Kidney glomerular epithelial cell (primary cell): Measurements from ENCODE around the gene RRAD.

Source experiments
- DNase-seq: peaks from one replicate; lab custom pipeline; 2025; lab: John Stamatoyannopoulos, UW

Gene RRAD

DNA sequence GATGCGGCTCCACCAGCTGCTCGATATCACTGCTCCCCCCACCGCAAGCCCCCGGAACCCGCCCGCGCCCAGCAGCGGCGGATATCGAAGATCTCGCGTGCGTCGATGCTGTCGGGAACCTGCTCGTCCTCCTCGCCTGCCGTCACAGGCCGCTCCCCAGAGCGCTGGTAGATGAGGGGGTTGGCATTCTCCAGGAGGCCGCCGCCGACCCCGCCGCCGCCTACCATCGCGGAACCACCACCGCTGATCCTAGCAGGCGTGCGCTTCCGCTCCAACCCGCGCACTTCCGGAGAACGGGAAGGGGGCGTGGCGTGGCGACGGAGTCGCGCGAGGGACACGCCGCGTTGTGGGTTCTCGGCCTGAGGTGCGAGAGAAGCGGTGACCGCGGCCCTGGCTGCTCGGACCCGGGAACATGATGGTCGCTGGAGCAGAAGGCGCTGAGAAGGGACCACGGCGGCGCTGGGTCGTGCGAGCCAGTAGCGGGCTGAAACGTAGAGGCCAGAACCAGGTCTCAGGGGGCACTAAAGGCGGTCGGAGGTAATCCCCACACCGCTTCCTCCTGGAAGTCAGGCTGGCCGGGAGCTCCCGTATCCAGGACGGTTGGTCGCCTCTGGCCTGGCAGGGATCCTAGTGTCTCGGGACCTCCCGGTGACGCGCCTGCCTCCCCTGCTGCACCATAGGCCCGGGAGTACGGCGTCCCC is 9.0 kb upstream of the RRAD start, which contains the start of gene CIAO2B:
Gene CIAO2B (minus strand): TSS at position 265 of the 701 bp plus-strand sequence. CDS start 38 bp downstream, at position 227.
- DNase-seq = peak; percentile 53

DNA sequence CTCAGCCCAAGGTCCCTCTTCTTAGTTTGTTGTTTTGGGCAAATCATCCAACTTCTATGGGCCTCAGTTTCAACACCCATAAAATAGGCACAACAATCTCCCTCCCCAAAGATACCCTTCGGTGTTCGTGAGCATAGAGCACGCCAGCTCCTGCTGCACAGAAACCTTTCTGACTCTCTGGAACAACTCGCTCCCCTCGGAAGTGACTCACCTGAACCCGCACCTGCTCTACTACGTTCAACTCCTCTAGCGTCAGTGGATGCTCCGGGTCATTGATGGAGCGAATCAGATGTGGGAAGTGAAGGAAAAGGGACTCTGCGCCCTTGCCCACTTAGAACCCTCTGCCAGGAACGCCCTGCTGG is 8.4 kb upstream of the RRAD start:
- DNase-seq = peak; percentile 43

DNA sequence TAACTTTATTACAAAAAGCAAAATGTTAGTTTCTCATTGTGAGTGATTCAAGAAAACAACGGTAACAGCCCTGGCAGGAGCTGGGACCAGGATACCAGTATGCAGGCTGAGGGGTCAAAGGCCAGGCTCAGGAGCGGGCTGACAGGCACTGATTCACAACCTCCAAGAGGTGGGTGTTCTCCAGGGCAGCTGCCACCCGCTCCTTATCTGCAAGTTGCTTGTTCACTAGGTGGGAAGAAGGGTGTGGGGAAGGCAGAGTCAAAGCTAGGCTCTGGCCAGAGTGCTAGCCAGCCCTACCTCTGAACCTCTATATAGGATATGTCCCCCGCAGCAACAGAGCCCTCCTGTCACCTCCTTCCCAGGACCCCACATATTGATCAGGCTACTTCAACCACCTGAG is 6.7 kb upstream of the RRAD start:
- DNase-seq = no peak

DNA sequence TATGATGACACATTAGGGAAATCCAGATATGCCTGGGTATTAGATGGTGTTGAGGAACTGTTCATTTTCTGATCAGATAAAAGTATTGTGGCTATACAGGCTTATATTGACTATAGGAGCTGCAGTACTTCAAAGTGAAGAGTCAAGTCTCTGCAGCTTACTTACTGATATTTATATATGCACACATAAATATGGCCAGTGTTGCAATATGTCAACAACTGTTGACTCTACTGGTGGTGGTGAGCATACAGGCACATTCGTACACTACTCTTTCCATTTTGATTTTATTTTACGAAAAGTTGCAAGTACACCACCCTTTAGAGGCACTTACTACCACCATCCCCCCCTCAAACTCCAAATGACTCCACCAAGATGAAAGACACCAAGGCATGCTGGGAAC is 6.3 kb upstream of the RRAD start:
- DNase-seq = no peak

DNA sequence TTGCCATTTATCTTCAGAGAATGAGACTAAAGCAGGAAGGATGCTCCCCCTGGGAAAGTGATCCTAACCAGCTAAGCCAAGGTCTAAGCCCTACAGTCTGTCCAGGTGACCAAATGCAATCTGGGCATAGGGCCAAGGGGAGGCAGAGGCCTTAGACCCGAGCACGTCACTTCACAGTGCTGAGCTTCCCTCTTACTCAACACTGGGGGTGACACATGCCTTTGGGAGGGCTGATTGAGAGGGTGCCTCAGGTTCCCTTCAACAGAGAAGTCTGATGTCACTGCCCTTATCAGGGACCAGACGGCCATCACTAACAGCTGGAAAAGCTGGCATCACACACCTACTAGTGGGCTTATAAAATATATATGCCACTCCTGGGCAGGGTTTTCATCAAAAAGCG is 4.9 kb upstream of the RRAD start:
- DNase-seq = peak; percentile 45

DNA sequence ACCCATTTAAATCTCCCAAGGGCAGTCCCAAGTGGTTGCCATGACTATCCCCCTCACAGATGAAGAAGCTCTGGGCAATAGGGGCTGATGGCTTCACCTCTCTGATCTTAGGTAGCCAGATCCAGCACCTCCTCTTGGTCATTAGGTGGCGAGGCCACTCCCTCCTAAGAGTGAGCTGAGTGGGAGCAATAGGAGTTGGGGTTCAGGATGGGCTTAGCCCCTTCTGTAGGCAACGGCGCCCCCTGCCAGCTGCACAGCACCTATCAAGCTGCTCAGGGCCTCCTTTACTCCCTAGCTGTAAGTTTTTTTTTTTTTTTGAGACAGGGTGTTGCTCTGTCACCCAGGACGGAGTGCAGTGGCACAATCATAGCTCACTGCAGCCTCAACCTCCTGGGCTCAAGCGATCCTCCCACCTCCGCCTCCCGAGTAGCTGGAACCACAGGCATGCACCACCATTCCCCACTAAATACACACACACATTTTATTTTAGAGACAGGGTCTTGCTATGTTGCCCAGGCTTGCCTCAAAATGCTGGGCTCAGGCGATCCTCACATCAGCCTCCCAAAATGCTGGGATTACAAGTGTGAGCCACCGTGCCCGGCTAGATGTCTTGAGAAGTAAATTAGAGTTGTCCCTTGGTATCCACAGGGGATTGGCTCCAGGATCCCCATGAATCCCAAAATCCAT is 3.5 kb upstream of the RRAD start:
- DNase-seq = no peak

DNA sequence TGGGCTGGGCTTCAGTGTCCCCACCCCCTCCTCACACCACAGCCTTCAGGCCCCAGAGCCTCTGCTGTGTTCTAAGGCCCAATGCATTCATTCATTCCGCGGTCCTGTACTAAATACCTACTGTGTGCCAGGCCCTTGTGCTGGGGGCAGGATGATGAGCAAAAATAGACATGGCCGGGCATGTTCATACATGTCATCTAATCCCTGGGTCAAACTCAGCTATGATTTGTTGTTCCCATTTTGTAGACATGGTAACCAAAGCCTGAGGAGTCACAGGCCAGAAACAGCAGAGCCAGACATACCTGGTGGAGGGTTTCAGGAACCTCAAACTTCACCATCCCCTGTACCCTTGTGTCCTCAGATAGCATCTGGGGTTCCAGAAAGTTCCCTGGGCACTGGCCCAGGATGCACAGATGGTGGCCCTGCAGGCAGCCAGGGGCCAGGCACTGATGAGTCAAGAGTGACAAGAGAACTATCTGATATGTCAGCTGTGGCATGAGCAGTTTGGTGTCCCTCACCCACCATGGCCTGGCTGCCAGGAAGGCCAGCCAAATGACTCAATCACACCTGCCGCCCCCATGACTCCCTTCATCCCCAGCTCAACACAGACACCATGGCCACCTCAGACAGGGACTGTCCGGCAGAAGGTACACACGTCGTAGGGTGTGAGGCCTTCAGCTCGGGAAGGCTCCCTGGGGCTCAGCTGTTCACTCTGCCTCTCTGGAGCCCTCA is 2.7 kb upstream of the RRAD start:
- peak; percentile 17 for DNase-seq

DNA sequence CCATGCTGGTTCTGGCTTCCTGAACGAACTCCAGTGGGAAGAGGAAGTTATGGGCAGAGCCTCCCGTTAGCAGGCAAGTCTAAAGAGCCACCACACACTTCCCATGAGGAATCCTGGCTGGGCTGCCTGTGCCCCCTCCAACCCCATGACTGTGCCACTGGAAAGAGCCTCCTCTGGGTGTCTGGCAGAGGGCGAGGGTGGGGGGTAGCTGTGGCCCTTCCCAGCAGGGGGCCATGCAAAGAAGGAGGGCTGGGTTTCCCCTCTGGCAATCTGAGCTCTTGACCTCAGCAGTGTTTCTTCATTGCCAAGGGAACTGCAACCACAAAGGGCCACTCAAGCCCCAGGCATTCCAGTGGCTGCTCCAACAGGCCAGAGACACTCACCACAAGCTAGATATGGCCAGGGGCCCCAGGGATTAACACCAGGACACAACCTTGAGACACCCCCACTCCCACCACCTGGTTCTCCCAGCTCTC is 1.7 kb upstream of the RRAD start:
- peak; percentile 90 for DNase-seq

DNA sequence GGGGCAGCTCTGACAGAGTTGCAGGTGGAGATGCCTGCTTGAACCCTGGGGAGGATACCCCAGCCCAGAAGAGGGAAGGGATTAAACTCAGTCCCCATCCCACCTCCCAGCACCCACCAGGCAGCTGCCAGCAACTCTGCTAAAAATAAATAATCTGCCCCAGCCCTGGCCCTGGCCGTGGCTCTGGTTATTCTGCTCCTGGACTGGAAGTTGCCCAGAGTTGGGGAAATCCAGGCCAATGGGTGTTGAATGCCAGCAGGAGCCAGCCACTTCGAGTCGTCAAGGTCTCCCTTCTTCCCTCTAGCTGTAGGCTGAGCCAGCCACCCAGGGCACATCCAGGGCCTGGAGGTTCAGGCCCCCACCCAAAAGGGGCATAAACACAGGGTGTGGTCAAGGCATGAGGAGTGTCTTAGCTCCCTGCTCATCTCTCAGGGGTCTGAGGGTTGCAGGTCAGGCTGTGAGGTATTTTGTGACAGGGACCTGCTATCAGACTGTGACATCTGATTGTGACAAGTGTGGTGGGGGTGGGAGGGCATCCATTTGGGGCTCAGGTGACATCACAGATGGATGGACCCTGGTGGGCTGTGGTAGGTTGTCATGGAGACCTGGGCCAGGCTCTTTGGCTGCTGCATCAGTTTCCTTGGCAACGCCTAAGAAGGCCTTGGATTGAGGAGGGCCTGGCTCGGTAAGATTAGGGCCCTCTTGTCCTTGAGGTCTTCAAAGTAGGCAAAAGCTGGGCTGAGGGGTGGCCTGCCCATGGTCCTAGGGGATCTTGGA is 1.0 kb upstream of the RRAD start:
- DNase-seq = no peak

DNA sequence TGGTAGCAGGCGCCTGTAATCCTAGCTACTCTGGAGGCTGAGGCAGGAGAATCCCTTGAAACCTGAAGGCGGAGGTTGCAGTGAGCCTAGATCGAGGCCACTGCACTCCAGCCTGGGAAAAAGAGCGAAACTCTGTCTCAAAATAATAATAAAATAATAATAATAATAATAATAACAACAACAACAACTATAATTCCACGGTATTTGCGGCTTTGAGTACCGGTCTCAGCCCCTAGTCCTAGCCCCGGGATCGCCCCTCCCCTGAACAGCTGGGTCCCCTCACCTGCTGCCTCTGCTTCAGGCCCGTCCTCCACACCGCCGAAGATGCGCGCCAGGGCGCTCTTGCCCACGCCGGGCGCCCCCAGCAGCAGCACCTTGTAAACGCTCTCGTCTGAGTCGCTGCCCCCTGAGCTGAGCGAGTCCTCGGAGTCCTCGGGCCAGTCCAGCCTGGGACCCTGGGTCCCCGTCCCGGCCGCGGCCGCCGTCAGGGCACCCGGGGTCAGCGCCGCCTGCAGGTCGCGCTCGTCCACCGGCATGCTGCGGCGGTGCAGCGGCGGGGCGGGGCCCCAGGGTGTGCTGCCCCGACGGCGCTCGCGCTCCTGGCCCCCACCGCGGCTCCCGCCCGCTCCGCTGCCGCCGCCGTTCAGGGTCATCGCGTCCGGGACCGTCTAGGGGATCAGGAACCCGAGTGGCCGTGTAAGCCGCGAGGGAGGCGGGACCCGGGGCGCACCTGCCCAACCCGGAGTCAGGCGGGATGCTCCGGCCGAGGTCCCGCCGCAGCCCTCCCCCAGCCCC is 611 bp downstream of the RRAD start:
- DNase-seq = no peak

DNA sequence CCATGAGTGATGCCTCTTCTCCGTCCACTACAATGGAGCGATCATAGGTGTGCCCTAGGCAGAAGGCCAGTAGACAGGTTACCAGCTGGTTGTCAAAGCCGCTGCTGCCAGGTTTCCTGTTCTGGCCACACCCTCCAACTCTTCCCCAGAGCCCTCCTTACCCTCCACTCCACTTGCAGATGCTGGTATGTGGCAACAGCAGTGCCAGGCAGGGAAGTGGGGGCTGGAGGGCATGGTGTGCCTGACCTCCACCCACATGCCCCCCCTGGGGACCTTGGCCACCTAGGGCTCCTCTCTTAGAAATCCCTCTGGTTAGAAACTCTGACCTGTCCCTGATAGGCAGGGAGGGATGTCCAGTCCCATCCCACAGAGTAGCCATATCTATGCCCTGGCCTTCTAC is 1.5 kb downstream of the RRAD start:
- DNase-seq = no peak

DNA sequence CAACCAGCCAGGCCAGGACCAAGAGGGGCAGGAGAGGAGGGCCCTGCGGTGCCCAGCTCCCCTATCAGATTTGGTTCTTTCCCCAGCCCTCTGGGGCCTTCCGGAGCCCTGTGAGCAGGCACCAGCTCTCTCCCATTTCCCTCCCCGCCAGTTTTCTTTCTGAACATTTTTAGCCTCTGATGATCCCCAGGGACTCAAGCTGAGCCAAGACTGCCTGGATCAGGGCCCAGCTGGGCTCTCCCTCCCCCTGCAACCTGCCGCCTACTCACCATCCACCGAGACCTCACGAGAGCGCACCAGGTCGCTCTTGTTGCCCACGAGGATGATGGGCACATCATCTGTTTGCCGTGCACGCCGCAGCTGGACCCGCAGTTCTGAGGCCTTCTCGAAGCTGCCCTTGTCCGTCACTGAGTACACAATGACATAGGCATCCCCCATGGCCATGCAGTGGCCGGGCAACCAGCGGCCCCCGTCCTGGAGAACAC is 2.0 kb downstream of the RRAD start:
- DNase-seq = no peak

DNA sequence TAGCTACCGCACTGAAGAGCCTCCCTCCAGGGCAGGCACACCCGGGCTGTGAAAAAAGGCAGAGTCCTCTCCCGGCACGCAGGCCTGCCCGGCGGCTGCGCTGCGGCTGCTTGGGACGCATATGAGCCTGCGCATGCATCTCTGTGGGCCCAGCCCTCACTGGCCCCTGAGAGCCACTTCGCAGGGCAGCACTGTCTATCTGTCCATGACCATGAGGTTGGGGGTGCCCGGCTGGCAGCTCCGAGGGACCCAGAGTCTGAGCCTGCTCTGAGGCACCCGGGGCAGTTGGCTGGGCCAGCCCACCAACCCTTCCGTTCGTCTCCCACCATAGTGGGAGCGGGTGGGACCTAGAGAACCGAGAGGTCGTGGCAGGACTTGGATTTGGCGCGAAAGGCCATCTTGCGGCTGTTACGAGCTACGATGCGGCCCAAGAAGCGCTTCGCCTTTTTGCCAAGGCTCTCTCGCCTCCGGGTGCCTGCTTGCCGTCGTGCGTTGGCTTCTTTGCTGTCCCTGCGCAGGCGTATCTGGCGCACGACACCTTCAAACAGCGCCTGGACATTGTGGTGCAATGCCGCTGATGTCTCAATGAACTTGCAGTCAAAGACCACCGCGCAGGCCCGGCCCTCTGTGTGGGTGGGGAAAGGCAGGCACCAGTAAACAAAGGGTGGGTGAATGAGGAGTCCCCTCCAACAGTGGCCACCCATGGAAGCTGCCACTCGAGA is 3.4 kb downstream of the RRAD start:
- no peak for DNase-seq

DNA sequence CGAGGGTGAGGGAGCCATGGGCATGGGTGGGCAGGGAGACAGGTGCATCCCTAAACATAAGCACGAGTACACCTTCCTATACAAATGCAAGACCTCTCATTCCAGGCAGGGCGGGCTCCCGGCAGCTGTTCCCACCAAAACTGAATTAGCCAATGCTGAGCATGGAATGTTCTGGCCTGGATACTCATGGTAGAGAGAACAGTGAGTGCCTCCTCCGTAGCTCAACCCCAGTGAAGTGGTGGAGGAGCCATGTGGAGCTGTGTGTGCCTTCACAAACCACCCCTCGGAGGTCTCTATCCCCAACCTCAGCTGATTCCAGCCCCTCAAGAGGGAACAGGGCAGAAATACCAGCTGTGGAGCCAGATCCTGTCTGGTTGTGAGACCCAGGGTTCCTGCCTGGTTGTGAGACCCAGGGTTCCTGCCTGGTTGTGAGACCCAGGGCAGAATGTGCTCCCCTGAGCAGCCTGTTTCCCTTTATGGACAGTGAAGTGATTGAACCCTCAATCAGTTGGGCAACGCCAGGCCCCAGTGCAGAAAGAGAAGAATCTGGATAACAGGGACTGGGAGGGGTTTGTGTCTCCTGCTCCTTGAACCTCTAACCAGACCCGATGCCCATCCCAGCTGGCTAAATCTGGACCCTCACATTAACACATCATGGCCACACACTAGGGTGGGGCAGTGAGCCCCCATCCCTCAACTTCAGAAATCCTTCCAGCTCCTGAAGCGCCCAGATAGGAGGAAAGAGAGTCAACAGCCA is 4.2 kb downstream of the RRAD start:
- no peak for DNase-seq

DNA sequence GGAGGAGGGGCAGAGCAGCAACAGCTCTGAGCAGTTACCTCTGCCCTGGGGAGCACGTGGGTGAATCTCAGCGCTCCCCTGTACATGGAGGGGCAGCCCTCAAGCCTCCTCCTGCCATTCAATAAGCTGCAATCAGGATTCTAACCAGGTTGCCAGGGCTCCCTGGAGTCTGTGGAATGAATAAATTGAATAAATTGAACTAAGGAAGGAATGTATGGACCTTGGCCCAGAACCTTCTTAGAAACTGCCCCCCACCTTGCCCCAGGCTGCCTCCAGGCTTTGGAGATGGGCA is 5.1 kb downstream of the RRAD start:
- no peak for DNase-seq

DNA sequence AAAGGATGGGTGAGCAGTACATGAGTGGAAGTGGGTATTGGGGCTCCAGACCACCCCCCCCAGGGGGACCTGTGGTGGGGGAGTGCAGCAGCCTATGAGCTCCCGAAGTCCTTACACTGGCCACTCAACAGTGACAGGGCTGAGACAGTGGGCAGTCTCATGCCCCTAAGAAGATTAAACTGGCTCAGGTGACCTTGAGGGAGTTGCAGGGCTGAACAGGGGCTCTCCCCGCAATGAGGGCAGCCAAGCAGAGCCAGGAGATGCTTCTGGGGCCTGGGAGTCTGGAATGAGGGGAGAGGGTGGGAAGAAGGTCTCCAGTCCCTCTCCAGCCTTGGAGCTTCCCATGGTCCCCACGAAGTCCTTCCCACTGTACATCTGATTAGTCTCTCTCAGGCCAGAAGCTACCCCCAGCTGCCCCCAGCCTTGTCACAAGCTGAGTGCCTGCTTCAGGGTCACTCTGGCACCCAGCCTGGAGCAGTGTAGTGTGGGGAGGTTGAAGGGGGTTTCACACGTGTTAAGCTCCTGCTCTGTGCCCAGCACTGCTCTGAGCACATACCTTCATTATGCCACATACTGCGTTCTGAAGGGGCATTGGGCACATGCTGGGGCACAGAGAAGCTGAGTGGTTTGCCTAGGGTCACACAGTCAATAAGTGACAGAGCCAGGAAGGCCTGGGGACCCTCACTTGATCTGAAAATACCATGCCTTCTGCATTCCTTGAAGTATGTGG is 5.6 kb downstream of the RRAD start:
- no peak for DNase-seq

DNA sequence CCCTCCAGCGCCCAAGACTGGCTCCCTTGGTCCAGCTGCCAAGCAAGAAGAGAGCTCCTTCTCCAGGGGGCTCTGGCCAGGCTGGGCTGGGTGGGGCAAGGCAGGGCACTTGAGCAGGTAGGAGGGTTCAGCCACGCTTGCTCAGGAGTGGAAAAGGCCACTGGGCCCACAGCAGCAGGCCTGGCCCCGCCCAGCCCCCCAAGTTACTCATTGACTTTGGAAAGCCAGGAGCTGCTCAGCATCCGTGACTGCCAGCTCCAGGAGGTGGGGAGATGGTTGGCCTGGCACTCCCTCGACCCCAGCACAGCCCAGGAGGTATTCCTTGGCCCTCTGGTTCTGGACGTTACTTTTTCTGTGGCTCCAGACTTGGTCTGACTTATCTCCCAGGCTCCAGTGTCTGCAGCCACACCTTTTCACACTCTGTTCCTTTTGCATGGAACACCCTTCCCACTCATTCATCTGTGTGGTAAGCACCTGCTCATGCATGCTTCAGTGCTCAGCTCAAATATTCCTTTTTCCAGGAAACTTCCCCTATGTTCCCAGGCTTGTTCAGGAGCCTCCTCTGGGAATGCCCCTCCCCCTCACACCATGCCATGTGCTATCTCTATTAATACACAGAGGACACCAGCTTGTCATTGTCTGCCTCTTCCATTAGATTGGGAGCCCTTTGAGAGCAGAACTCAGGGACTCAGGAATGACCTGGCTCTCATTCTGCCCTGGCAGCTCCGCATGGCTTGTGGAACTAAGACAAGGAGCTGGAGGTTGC is 6.3 kb downstream of the RRAD start, which contains the start of gene CDH16:
Gene CDH16 (minus strand): TSS at position 83 of the 766 bp plus-strand sequence. CDS start 820 bp downstream, outside the sequence.
- DNase-seq = peak; percentile 83

DNA sequence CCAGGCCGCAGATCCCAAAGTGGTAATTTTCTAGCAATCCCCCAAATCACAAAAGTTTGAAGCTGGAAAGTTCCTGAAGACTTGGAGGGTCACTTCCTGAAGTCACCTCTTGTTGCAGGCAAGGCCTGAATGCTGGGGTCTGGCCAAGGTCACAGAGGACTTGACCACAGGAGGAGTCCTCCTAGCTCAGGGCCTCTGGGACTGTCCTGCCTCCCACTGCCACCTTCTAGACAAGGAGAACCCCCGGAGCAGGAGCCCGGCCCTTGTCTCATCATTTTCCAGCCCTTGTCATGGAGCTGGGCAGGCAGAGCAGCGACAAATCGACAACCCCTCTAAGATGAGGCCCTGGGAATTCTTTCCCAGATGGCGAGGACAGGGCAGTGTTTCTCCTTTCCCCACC is 7.0 kb downstream of the RRAD start:
- no peak for DNase-seq
